ENCODE measurements around the gene TRIM15.

Gene TRIM15

GRCh38 chr6:30178837-30179236, 15.5 kb downstream of the TRIM15 start:
- Histone ChIP-seq H3K4me2 (ENCODE audit: low read length) (no peak overlapping the region), H3K79me2 (ENCODE audit: control insufficient read depth, insufficient read depth, low read length) (no peaks in the 10 kb centered on the region), H3K27ac (ENCODE audit: low read depth, low read length) (no peak overlapping the region), H4K8ac (ENCODE audit: low read depth, low read length) (no peak overlapping the region), H3K79me1 (ENCODE audit: low read length) (no peaks in the 10 kb centered on the region), H3K4me3 (ENCODE audit: low read length) (no peak overlapping the region), H3K4ac (ENCODE audit: low read depth, low read length) (no peak overlapping the region), H2BK5ac (ENCODE audit: low read length) (no peak overlapping the region), H3K23ac (ENCODE audit: low read length) (no peak overlapping the region), H2BK120ac (ENCODE audit: low read depth, low read length) (no peak overlapping the region), H3K36me3 (ENCODE audit: control insufficient read depth, insufficient read depth, low read length) (no peaks in the 10 kb centered on the region), H3K9ac (ENCODE audit: low read length) (no peak overlapping the region), H3K56ac (ENCODE audit: low read length) (no peak overlapping the region), H3K18ac (ENCODE audit: low read length) (no peak overlapping the region), H4K5ac (ENCODE audit: low read length) (no peak overlapping the region), H2AK5ac (ENCODE audit: low read length) (no peak overlapping the region), H2BK15ac (replicated peaks; ENCODE audit: low read depth) (no peak overlapping the region), H3K27me3 (ENCODE audit: insufficient read depth, low read length, poor library complexity) (peaks cover 2% of the 10 kb centered on the region), H3K4me1 (ENCODE audit: control insufficient read depth, low read depth, low read length) (no peaks in the 10 kb centered on the region)
- WGBS (ENCODE audit: extremely low coverage, insufficient coverage, low lambda C conversion rate) = no CpG with 5 or more reads among the region's 1 CpG
- no peak for DNase-seq

GRCh38 chr6:30180145-30180544, 16.8 kb downstream of the TRIM15 start:
- Histone ChIP-seq H3K56ac (ENCODE audit: low read length) (no peak overlapping the region), H3K36me3 (ENCODE audit: control insufficient read depth, insufficient read depth, low read length) (no peaks in the 10 kb centered on the region), H2BK120ac (ENCODE audit: low read depth, low read length) (no peak overlapping the region), H2BK15ac (replicated peaks; ENCODE audit: low read depth) (no peak overlapping the region), H3K4me3 (ENCODE audit: low read length) (no peak overlapping the region), H3K79me2 (ENCODE audit: control insufficient read depth, insufficient read depth, low read length) (no peaks in the 10 kb centered on the region), H3K27me3 (ENCODE audit: insufficient read depth, low read length, poor library complexity) (no peaks in the 10 kb centered on the region), H3K23ac (ENCODE audit: low read length) (no peak overlapping the region), H2AK5ac (ENCODE audit: low read length) (no peak overlapping the region), H3K4me2 (ENCODE audit: low read length) (no peak overlapping the region), H4K5ac (ENCODE audit: low read length) (no peak overlapping the region), H2BK5ac (ENCODE audit: low read length) (no peak overlapping the region), H3K9ac (ENCODE audit: low read length) (no peak overlapping the region), H3K27ac (ENCODE audit: low read depth, low read length) (no peak overlapping the region), H3K4ac (ENCODE audit: low read depth, low read length) (no peak overlapping the region), H3K4me1 (ENCODE audit: control insufficient read depth, low read depth, low read length) (no peaks in the 10 kb centered on the region), H3K79me1 (ENCODE audit: low read length) (no peaks in the 10 kb centered on the region), H3K18ac (ENCODE audit: low read length) (no peak overlapping the region), H4K8ac (ENCODE audit: low read depth, low read length) (no peak overlapping the region)
- no peak for DNase-seq
- no CpG with 5 or more reads among the region's 1 CpG for WGBS (ENCODE audit: extremely low coverage, insufficient coverage, low lambda C conversion rate)

- Histone ChIP-seq H2AK5ac (ENCODE audit: low read length) (no peak overlapping the region), H2BK5ac (ENCODE audit: low read length) (no peak overlapping the region), H3K79me2 (ENCODE audit: control insufficient read depth, insufficient read depth, low read length) (no peaks in the 10 kb centered on the region), H3K4me3 (ENCODE audit: low read length) (no peak overlapping the region), H3K4ac (ENCODE audit: low read depth, low read length) (no peak overlapping the region), H3K9ac (ENCODE audit: low read length) (no peak overlapping the region), H4K8ac (ENCODE audit: low read depth, low read length) (no peak overlapping the region), H3K23ac (ENCODE audit: low read length) (no peak overlapping the region), H3K4me2 (ENCODE audit: low read length) (no peak overlapping the region), H2BK120ac (ENCODE audit: low read depth, low read length) (no peak overlapping the region), H3K27me3 (ENCODE audit: insufficient read depth, low read length, poor library complexity) (no peaks in the 10 kb centered on the region), H3K79me1 (ENCODE audit: low read length) (no peaks in the 10 kb centered on the region), H3K56ac (ENCODE audit: low read length) (no peak overlapping the region), H3K18ac (ENCODE audit: low read length) (no peak overlapping the region), H3K27ac (ENCODE audit: low read depth, low read length) (no peak overlapping the region), H4K5ac (ENCODE audit: low read length) (no peak overlapping the region), H3K4me1 (ENCODE audit: control insufficient read depth, low read depth, low read length) (no peaks in the 10 kb centered on the region), H3K36me3 (ENCODE audit: control insufficient read depth, insufficient read depth, low read length) (no peaks in the 10 kb centered on the region), H2BK15ac (replicated peaks; ENCODE audit: low read depth) (no peak overlapping the region)
- no CpG with 5 or more reads among the region's 5 CpGs for WGBS (ENCODE audit: extremely low coverage, insufficient coverage, low lambda C conversion rate)
- DNase-seq = no peak
Measured at GRCh38 chr6:30184417-30185031, 21.2 kb downstream of the TRIM15 start.

GRCh38 chr6:30185846-30186484, 22.6 kb downstream of the TRIM15 start:
- no peak overlapping the region for H4K5ac ChIP-seq (ENCODE audit: low read length)
- H3K9ac ChIP-seq (ENCODE audit: low read length) = no peak overlapping the region
- H3K4me3 ChIP-seq (ENCODE audit: low read length) = no peak overlapping the region
- no peak overlapping the region for H3K4me2 ChIP-seq (ENCODE audit: low read length)
- WGBS (ENCODE audit: extremely low coverage, insufficient coverage, low lambda C conversion rate) = 100% methylated on average over 6 of the region's 20 CpGs
- no peaks in the 10 kb centered on the region for H3K27me3 ChIP-seq (ENCODE audit: insufficient read depth, low read length, poor library complexity)
- H2AK5ac ChIP-seq (ENCODE audit: low read length) = no peak overlapping the region
- H3K36me3 ChIP-seq (ENCODE audit: control insufficient read depth, insufficient read depth, low read length) = peaks cover 2% of the 10 kb centered on the region
- no peak overlapping the region for H4K8ac ChIP-seq (ENCODE audit: low read depth, low read length)
- H3K18ac ChIP-seq (ENCODE audit: low read length) = no peak overlapping the region
- H3K56ac ChIP-seq (ENCODE audit: low read length) = no peak overlapping the region
- H3K79me1 ChIP-seq (ENCODE audit: low read length) = no peaks in the 10 kb centered on the region
- H2BK15ac ChIP-seq (replicated peaks; ENCODE audit: low read depth) = no peak overlapping the region
- H3K27ac ChIP-seq (ENCODE audit: low read depth, low read length) = no peak overlapping the region
- no peak overlapping the region for H2BK5ac ChIP-seq (ENCODE audit: low read length)
- H3K79me2 ChIP-seq (ENCODE audit: control insufficient read depth, insufficient read depth, low read length) = no peaks in the 10 kb centered on the region
- H3K23ac ChIP-seq (ENCODE audit: low read length) = no peak overlapping the region
- no peak overlapping the region for H3K4ac ChIP-seq (ENCODE audit: low read depth, low read length)
- no peaks in the 10 kb centered on the region for H3K4me1 ChIP-seq (ENCODE audit: control insufficient read depth, low read depth, low read length)
- no peak overlapping the region for H2BK120ac ChIP-seq (ENCODE audit: low read depth, low read length)
- DNase-seq = no peak

- H3K4me1 ChIP-seq (ENCODE audit: control insufficient read depth, low read depth, low read length) = no peaks in the 10 kb centered on the region
- H2BK15ac ChIP-seq (replicated peaks; ENCODE audit: low read depth) = no peak overlapping the region
- no peak overlapping the region for H3K56ac ChIP-seq (ENCODE audit: low read length)
- no peak overlapping the region for H3K18ac ChIP-seq (ENCODE audit: low read length)
- H3K4ac ChIP-seq (ENCODE audit: low read depth, low read length) = no peak overlapping the region
- no peaks in the 10 kb centered on the region for H3K79me2 ChIP-seq (ENCODE audit: control insufficient read depth, insufficient read depth, low read length)
- H3K9ac ChIP-seq (ENCODE audit: low read length) = no peak overlapping the region
- no peak overlapping the region for H3K4me2 ChIP-seq (ENCODE audit: low read length)
- H2BK5ac ChIP-seq (ENCODE audit: low read length) = no peak overlapping the region
- no peak overlapping the region for H3K27ac ChIP-seq (ENCODE audit: low read depth, low read length)
- no CpG with 5 or more reads among the region's 5 CpGs for WGBS (ENCODE audit: extremely low coverage, insufficient coverage, low lambda C conversion rate)
- H4K8ac ChIP-seq (ENCODE audit: low read depth, low read length) = no peak overlapping the region
- no peak overlapping the region for H3K4me3 ChIP-seq (ENCODE audit: low read length)
- peaks cover 2% of the 10 kb centered on the region for H3K36me3 ChIP-seq (ENCODE audit: control insufficient read depth, insufficient read depth, low read length)
- no peaks in the 10 kb centered on the region for H3K79me1 ChIP-seq (ENCODE audit: low read length)
- H3K23ac ChIP-seq (ENCODE audit: low read length) = no peak overlapping the region
- no peaks in the 10 kb centered on the region for H3K27me3 ChIP-seq (ENCODE audit: insufficient read depth, low read length, poor library complexity)
- H2AK5ac ChIP-seq (ENCODE audit: low read length) = no peak overlapping the region
- H2BK120ac ChIP-seq (ENCODE audit: low read depth, low read length) = no peak overlapping the region
- DNase-seq = no peak
- H4K5ac ChIP-seq (ENCODE audit: low read length) = no peak overlapping the region
Measured at GRCh38 chr6:30188541-30188940, 25.2 kb downstream of the TRIM15 start.

GRCh38 chr6:30192076-30192475, 28.7 kb downstream of the TRIM15 start:
- Histone ChIP-seq H4K5ac (ENCODE audit: low read length) (no peak overlapping the region), H3K4me1 (ENCODE audit: control insufficient read depth, low read depth, low read length) (no peaks in the 10 kb centered on the region), H3K9ac (ENCODE audit: low read length) (no peak overlapping the region), H3K79me2 (ENCODE audit: control insufficient read depth, insufficient read depth, low read length) (no peaks in the 10 kb centered on the region), H3K4me3 (ENCODE audit: low read length) (no peak overlapping the region), H3K79me1 (ENCODE audit: low read length) (no peaks in the 10 kb centered on the region), H3K4ac (ENCODE audit: low read depth, low read length) (no peak overlapping the region), H3K27ac (ENCODE audit: low read depth, low read length) (no peak overlapping the region), H2BK120ac (ENCODE audit: low read depth, low read length) (no peak overlapping the region), H3K23ac (ENCODE audit: low read length) (no peak overlapping the region), H2BK5ac (ENCODE audit: low read length) (no peak overlapping the region), H3K18ac (ENCODE audit: low read length) (no peak overlapping the region), H3K4me2 (ENCODE audit: low read length) (no peak overlapping the region), H2AK5ac (ENCODE audit: low read length) (no peak overlapping the region), H3K27me3 (ENCODE audit: insufficient read depth, low read length, poor library complexity) (no peaks in the 10 kb centered on the region), H2BK15ac (replicated peaks; ENCODE audit: low read depth) (no peak overlapping the region), H3K56ac (ENCODE audit: low read length) (no peak overlapping the region), H4K8ac (ENCODE audit: low read depth, low read length) (no peak overlapping the region), H3K36me3 (ENCODE audit: control insufficient read depth, insufficient read depth, low read length) (peaks cover 2% of the 10 kb centered on the region)
- WGBS (ENCODE audit: extremely low coverage, insufficient coverage, low lambda C conversion rate) = no CpG with 5 or more reads among the region's 7 CpGs
- no peak for DNase-seq

Data from mesendoderm (in vitro differentiated cells).